K562 (cell line): Measurements from ENCODE around the gene C2orf76. TPM values are rescaled to one million over a fixed set of nuclear protein-coding genes. Genes with fewer than 3 reads are reported as not detected.

Experiments
- ATAC-seq: fragments of 200-7000 bp; cut with Tn5 transposase; 3 replicates; pipeline ENCODE4 v1.9.1; 2020; ENCODE audit warnings: moderate library complexity
- BruUV-seq: library from RNA; stranded (reverse); fragments of 400-500 nt; replicated peaks from 2 replicates; lab custom pipeline; 2021; lab: Mats Ljungman, UMichigan
- CTCF ChIA-PET: fragments of 300-600 bp; formaldehyde crosslinking; extraction: SDS; loops from one replicate; lab custom pipeline; 2021; ENCODE audit warnings: low intra/inter-chr PET ratio; lab: Yijun Ruan, JAX
- POLR2A ChIA-PET: fragments of 300-600, 350-650 bp; sonication (Branson Sonifier 250); formaldehyde crosslinking; extraction: SDS; loops from one replicate; lab custom pipeline; 2021; ENCODE audit warnings: antibody characterized with exemption, inconsistent platforms; lab: Yijun Ruan, JAX
- DNase-seq, 4 experiments: peaks; one replicate each; pipeline versions ENCODE4 v3.0.0 to v3.0.0-alpha.2; 2011 to 2018; ENCODE audit warnings: low spot score in 3 of 4, mixed read lengths in 3 of 4; ENCODE audit errors: extremely low read depth in 1 of 4
- FAIRE-seq: peaks from 2 replicates; lab custom pipeline; 2011; peaks lifted over from hg19 to GRCh38; lab: Jason Lieb, UNC
- H2AFZ ChIP-seq: 2 replicates; pipeline ENCODE4 v1.6.0; 2011; ENCODE audit warnings: low read depth, low read length, control low read depth, inconsistent platforms
- H3K27ac ChIP-seq: fragments of 200-600 bp; 3 replicates; pipeline ENCODE4 v1.8.0; 2011; ENCODE audit warnings: low read depth, mild to moderate bottlenecking, control low read depth, inconsistent platforms, low read length, moderate library complexity, mixed read lengths; ENCODE audit errors: extremely low read depth
- H3K27me3 ChIP-seq, 2 experiments: fragments of 300-600 bp in 1 of 2; 2 replicates in 1 of 2; 3 replicates in 1 of 2; pipeline versions ENCODE4 v1.6.0 to v1.8.0; 2011; ENCODE audit warnings: inconsistent platforms in 2 of 2, low read length in 2 of 2, mild to moderate bottlenecking in 1 of 2, mixed read lengths in 1 of 2, moderate library complexity in 1 of 2; ENCODE audit not compliant: control insufficient read depth in 2 of 2, insufficient read depth in 2 of 2
- H3K36me3 ChIP-seq: fragments of 300-600 bp; 3 replicates; pipeline ENCODE4 v1.8.0; 2011; ENCODE audit warnings: mild to moderate bottlenecking, low read length, inconsistent platforms; ENCODE audit not compliant: control insufficient read depth, insufficient read depth
- H3K4me1 ChIP-seq, 2 experiments: fragments of 200-600 bp in 1 of 2; replicated peaks in 1 of 2; 2 replicates in 1 of 2; 3 replicates in 1 of 2; pipeline versions ENCODE4 v1.5.1 to v1.8.0; 2011; ENCODE audit warnings: inconsistent platforms in 2 of 2, low read length in 2 of 2, mild to moderate bottlenecking in 1 of 2, mixed read lengths in 1 of 2, moderate library complexity in 1 of 2; ENCODE audit not compliant: control insufficient read depth in 2 of 2, insufficient read depth in 2 of 2
- H3K4me2 ChIP-seq: 2 replicates; pipeline ENCODE4 v1.6.1; 2011; ENCODE audit warnings: low read length, control low read depth, inconsistent platforms, mixed read lengths; ENCODE audit not compliant: insufficient read depth
- H3K4me3 ChIP-seq: fragments of 200-600 bp; sonication (generic), shearing (Covaris generic); 2 replicates; pipeline ENCODE4 v1.5.1; 2016; ENCODE audit warnings: control low read depth, inconsistent platforms
- H3K79me2 ChIP-seq: fragments of 200-600 bp; 3 replicates; pipeline ENCODE4 v1.8.0; 2011; ENCODE audit warnings: low read length, inconsistent platforms; ENCODE audit not compliant: control insufficient read depth, insufficient read depth
- H3K9ac ChIP-seq, 2 experiments: 2 replicates each; pipeline versions ENCODE4 v1.6.0 to v1.6.1; 2011; ENCODE audit warnings: low read depth in 2 of 2, low read length in 2 of 2, control low read depth in 1 of 2, inconsistent platforms in 1 of 2, mild to moderate bottlenecking in 1 of 2, mixed read lengths in 1 of 2; ENCODE audit not compliant: insufficient read depth in 1 of 2
- H3K9me1 ChIP-seq: one replicate; pipeline ENCODE4 v1.6.0; 2011; ENCODE audit warnings: inconsistent platforms, mild to moderate bottlenecking, low read length, moderate library complexity; ENCODE audit not compliant: control insufficient read depth, insufficient read depth
- H3K9me3 ChIP-seq: replicated peaks from 2 replicates; pipeline ENCODE4 v1.5.1; 2011; ENCODE audit warnings: low read depth, low read length, inconsistent platforms; ENCODE audit not compliant: control insufficient read depth, insufficient read depth
- H4K20me1 ChIP-seq: replicated peaks from 2 replicates; pipeline ENCODE4 v1.6.1; 2011; ENCODE audit warnings: low read length, inconsistent platforms, mixed read lengths; ENCODE audit not compliant: control insufficient read depth, insufficient read depth
- RBFOX2 ChIP-seq: fragments of 200-400 bp; formaldehyde crosslinking; IDR thresholded peaks from 2 replicates; pipeline ENCODE4 v1.6.1; 2017; ENCODE audit warnings: low read depth, mild to moderate bottlenecking, low read length, moderate library complexity
- RBM39 ChIP-seq: fragments of 200-400 bp; formaldehyde crosslinking; optimal IDR thresholded peaks from 2 replicates; pipeline ENCODE3; 2018; ENCODE audit warnings: low read depth, low read length
- WGBS: fragments of 100-300 bp; shearing (Covaris generic); methylation state at CpG from one replicate; pipeline ENCODE4 v1.1.6; 2016; ENCODE audit warnings: low coverage, mixed read lengths; ENCODE audit not compliant: insufficient coverage; ENCODE audit errors: missing lambda C conversion rate; 5-methylcytosine and 5-hydroxymethylcytosine counted together
- in situ Hi-C: fragments of 300-500 bp; cut with MboI; formaldehyde crosslinking; loops from 4 replicates; pipeline ENCODE4 v1.15.0; 2018; ENCODE audit warnings: inconsistent platforms, mixed read lengths
- intact Hi-C: fragments of 100-400 bp; cut with micrococcal nuclease; formaldehyde crosslinking; loops from 2 replicates; pipeline ENCODE4 v1.14.2; 2022
- polyA plus RNA-seq, 8 experiments: library from polyadenylated mRNA; depleted of rRNA in 4 of 8; stranded (reverse) in 5 of 8; unstranded in 3 of 8; fragments of >200 nt; fragmentation: Nextera tagmentation in 2 of 8; fragmentation: Illumina TruSeq in 1 of 8; extraction: Ambion mirVana in 2 of 8; extraction: Trizol in 1 of 8; gene quantifications; 2 replicates each; pipeline versions ENCODE4 v1.2.1 to v1.2.3, GENCODE V29; 2011 to 2014; ENCODE audit warnings: inconsistent platforms in 1 of 8, missing spikeins in 1 of 8
- total RNA-seq, 7 experiments: library from RNA; depleted of rRNA in 6 of 7; stranded (reverse); fragments of >200 nt in 6 of 7; fragmentation: Illumina TruSeq in 2 of 7; extraction: Trizol in 2 of 7; gene quantifications; 2 replicates each; pipeline versions ENCODE4 v1.2.1 to v1.2.3, GENCODE V29; 2011 to 2021; ENCODE audit warnings: low replicate concordance in 1 of 7
- TF ChIP-seq, protein P1 (sequence below): fragments of 450-650 bp; IDR thresholded peaks from 2 replicates; pipeline ENCODE4 v1.6.1; 2016; ENCODE audit warnings: low read depth
- TF ChIP-seq, protein P2 (sequence below): sonication (generic); formaldehyde crosslinking; IDR thresholded peaks from 2 replicates; pipeline ENCODE4 v1.8.0; 2022; ENCODE audit warnings: missing genetic modification reagents, mild to moderate bottlenecking, moderate library complexity, borderline replicate concordance
- TF ChIP-seq, protein P3 (sequence below): IDR thresholded peaks from 3 replicates; pipeline ENCODE4 v1.6.1; 2011; ENCODE audit warnings: borderline replicate concordance, mild to moderate bottlenecking, moderate library complexity; ENCODE audit not compliant: insufficient read length; ENCODE audit errors: extremely low read depth

Gene C2orf76
- total and polyA plus RNA-seq, 9 of the 15 experiments (the other 6 are each of a cell fraction or from before 2014, with no cell fraction given), result 4.8 to 26.2 (median 14.5) TPM

DNA sequence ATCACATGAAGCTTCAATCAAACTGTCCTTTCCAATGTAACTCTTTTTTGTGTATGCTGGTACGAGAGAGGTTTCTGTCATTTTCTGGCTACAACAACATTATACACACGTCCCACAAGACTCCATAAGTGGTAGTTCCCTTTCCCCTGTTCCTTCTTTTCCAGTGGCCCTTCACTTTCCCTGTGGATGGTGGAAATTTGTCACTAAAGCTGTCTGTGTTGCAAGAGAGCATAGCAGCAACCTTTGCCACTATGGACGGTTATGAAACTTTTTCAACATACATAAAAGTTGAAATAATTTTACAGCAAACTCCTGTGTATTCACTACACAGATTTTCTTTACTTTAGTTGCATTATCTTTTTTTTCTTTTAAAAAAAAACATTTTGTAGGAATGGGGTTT lies 18.8 kb upstream of the C2orf76 start:
- DNase-seq, result no peak
- no peak overlapping the region for H2AFZ ChIP-seq
- H4K20me1 ChIP-seq, result no peaks in the 10 kb centered on the region
- peaks cover 4 to 15% of the 10 kb centered on the region in 2 experiments; a peak in 3 of 5 replicates for H3K27me3 ChIP-seq
- ChIA-PET CTCF (no interaction called here), POLR2A (no interaction called here)
- H3K9ac ChIP-seq, result no peak overlapping the region
- no peaks in the 10 kb centered on the region for H3K9me3 ChIP-seq
- no peak overlapping the region for H3K27ac ChIP-seq
- BruUV-seq, result no TSS peak
- H3K9me1 ChIP-seq, result no peaks in the 10 kb centered on the region
- TF ChIP-seq, protein P1, sequence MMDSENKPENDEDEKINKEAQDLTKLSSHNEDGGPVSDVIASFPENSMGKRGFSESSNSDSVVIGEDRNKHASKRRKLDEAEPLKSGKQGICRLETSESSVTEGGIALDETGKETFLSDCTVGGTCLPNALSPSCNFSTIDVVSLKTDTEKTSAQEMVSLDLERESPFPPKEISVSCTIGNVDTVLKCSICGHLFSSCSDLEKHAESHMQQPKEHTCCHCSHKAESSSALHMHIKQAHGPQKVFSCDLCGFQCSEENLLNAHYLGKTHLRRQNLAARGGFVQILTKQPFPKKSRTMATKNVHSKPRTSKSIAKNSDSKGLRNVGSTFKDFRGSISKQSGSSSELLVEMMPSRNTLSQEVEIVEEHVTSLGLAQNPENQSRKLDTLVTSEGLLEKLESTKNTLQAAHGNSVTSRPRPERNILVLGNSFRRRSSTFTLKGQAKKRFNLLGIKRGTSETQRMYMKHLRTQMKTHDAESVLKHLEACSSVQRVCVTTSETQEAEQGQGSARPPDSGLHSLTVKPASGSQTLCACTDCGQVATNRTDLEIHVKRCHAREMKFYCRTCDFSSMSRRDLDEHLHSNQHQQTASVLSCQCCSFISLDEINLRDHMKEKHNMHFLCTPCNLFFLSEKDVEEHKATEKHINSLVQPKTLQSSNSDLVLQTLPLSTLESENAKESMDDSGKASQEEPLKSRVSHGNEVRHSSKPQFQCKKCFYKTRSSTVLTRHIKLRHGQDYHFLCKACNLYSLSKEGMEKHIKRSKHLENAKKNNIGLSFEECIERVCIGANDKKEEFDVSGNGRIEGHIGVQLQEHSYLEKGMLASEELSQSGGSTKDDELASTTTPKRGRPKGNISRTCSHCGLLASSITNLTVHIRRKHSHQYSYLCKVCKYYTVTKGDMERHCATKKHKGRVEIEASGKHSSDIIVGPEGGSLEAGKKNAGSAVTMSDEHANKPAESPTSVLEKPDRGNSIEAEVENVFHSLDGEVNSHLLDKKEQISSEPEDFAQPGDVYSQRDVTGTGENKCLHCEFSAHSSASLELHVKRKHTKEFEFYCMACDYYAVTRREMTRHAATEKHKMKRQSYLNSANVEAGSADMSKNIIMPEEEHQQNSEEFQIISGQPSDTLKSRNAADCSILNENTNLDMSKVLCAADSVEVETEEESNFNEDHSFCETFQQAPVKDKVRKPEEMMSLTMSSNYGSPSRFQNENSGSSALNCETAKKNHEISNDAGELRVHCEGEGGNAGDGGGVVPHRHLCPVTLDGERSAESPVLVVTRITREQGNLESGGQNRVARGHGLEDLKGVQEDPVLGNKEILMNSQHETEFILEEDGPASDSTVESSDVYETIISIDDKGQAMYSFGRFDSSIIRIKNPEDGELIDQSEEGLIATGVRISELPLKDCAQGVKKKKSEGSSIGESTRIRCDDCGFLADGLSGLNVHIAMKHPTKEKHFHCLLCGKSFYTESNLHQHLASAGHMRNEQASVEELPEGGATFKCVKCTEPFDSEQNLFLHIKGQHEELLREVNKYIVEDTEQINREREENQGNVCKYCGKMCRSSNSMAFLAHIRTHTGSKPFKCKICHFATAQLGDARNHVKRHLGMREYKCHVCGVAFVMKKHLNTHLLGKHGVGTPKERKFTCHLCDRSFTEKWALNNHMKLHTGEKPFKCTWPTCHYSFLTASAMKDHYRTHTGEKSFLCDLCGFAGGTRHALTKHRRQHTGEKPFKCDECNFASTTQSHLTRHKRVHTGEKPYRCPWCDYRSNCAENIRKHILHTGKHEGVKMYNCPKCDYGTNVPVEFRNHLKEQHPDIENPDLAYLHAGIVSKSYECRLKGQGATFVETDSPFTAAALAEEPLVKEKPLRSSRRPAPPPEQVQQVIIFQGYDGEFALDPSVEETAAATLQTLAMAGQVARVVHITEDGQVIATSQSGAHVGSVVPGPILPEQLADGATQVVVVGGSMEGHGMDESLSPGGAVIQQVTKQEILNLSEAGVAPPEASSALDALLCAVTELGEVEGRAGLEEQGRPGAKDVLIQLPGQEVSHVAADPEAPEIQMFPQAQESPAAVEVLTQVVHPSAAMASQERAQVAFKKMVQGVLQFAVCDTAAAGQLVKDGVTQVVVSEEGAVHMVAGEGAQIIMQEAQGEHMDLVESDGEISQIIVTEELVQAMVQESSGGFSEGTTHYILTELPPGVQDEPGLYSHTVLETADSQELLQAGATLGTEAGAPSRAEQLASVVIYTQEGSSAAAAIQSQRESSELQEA, result no peak
- no peak for TF ChIP-seq RBM39
- no peak for TF ChIP-seq RBFOX2
- TF ChIP-seq, protein P2, sequence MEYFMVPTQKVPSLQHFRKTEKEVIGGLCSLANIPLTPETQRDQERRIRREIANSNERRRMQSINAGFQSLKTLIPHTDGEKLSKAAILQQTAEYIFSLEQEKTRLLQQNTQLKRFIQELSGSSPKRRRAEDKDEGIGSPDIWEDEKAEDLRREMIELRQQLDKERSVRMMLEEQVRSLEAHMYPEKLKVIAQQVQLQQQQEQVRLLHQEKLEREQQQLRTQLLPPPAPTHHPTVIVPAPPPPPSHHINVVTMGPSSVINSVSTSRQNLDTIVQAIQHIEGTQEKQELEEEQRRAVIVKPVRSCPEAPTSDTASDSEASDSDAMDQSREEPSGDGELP, result no peak
- TF ChIP-seq, protein P3, sequence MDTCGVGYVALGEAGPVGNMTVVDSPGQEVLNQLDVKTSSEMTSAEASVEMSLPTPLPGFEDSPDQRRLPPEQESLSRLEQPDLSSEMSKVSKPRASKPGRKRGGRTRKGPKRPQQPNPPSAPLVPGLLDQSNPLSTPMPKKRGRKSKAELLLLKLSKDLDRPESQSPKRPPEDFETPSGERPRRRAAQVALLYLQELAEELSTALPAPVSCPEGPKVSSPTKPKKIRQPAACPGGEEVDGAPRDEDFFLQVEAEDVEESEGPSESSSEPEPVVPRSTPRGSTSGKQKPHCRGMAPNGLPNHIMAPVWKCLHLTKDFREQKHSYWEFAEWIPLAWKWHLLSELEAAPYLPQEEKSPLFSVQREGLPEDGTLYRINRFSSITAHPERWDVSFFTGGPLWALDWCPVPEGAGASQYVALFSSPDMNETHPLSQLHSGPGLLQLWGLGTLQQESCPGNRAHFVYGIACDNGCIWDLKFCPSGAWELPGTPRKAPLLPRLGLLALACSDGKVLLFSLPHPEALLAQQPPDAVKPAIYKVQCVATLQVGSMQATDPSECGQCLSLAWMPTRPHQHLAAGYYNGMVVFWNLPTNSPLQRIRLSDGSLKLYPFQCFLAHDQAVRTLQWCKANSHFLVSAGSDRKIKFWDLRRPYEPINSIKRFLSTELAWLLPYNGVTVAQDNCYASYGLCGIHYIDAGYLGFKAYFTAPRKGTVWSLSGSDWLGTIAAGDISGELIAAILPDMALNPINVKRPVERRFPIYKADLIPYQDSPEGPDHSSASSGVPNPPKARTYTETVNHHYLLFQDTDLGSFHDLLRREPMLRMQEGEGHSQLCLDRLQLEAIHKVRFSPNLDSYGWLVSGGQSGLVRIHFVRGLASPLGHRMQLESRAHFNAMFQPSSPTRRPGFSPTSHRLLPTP, result no peak
- intact Hi-C loops, result loop anchor here (5.0 kb wide), 1 partner anchor 68 kb away; no protein-coding TSS in a partner anchor
- in situ Hi-C loops, result no loop called here
- FAIRE-seq, result no peak
- H3K4me2 ChIP-seq, result no peak overlapping the region
- WGBS, result 3% methylated on average over 3 of the region's 3 CpGs
- H3K36me3 ChIP-seq, result no peaks in the 10 kb centered on the region
- no peak overlapping the region for H3K4me3 ChIP-seq
- ATAC-seq, result no peak
- peaks cover 0 to 8% of the 10 kb centered on the region in 2 experiments; a peak in 3 of 5 replicates for H3K4me1 ChIP-seq
- H3K79me2 ChIP-seq, result no peaks in the 10 kb centered on the region
